Stimulated activated CD8-positive, alpha-beta memory T cell treated with anti-CD3 and anti-CD28 coated beads, Interleukin-15, amount 100 ng/mL, for 1 hour (primary cell): ENCODE results near the gene AMY2B.
"Not testable (repeated sequence)": the region's sequence is repeated elsewhere in the genome, so short reads cannot be mapped to it uniquely, and the experiment has no call there.

Source experiments
- DNase-seq: peaks from one replicate; pipeline ENCODE4 v3.0.0-alpha.2; 2020; ENCODE audit warnings: low read depth

The AMY2B gene

DNA sequence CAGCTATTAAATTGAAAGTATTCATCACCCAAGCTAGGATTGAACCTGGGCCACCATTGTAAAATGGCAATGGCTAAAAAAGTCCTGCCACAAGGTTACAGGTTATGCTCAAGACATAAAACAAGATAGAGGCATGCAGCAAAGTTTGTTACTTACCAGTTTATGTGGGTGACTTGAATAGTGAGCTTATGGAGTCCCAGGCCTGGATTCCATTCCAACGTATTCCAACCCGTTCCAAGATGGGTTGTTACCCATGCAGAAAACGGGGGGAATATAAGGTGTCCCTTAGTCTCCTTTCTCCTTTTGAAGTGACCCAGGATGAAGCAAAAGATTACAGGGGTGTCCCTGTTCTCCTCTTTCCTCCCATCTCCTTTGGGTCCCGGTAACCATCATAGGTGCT, 56.0 kb downstream of the AMY2B start:
- DNase-seq, result not testable (repeated sequence)
